Measurements from ENCODE around the gene CTDP1.

Gene CTDP1

GRCh38 chr18:79801217-79801616, 121.6 kb downstream of the CTDP1 start:
- no peak for DNase-seq

GRCh38 chr18:79801641-79802040, 122.0 kb downstream of the CTDP1 start:
- DNase-seq, result no peak

GRCh38 chr18:79802298-79802697, 122.7 kb downstream of the CTDP1 start:
- DNase-seq, result no peak

- no peak for DNase-seq
Observed at GRCh38 chr18:79803611-79804051, 124.0 kb downstream of the CTDP1 start.
